Measurements from ENCODE around the gene EFCAB6. TPM values are rescaled to one million over a fixed set of nuclear protein-coding genes. Genes with fewer than 3 reads are reported as not detected.
"Not testable (repeated sequence)": the region's sequence is repeated elsewhere in the genome, so short reads cannot be mapped to it uniquely, and the experiment has no call there.

EFCAB6 gene
- total and polyA plus RNA-seq, 8 donors = 0.29 to 10.5 (median 3.5) TPM

DNA sequence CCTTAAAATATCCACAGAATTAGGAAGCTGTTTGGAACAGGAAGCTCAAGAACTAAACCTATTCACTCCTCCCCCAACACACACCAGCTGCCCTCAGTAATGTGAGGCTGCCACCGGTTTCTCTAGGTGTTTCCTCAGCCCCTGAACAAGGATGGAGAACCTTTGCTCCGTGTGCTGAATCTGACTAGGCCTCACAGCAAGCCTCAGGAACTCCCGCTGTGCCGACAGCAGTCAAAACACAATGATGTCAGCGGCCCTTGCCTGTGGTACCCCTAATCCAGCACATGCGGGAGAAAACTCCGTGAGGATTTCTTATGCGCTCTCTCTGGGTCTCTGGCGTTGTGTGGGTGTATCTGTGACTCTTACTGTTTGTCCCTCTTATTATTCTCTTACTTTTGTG, 153.3 kb downstream of the EFCAB6 start:
- no peaks in the 10 kb centered on the region for H3K4me1 ChIP-seq
- TF ChIP-seq, protein P1, sequence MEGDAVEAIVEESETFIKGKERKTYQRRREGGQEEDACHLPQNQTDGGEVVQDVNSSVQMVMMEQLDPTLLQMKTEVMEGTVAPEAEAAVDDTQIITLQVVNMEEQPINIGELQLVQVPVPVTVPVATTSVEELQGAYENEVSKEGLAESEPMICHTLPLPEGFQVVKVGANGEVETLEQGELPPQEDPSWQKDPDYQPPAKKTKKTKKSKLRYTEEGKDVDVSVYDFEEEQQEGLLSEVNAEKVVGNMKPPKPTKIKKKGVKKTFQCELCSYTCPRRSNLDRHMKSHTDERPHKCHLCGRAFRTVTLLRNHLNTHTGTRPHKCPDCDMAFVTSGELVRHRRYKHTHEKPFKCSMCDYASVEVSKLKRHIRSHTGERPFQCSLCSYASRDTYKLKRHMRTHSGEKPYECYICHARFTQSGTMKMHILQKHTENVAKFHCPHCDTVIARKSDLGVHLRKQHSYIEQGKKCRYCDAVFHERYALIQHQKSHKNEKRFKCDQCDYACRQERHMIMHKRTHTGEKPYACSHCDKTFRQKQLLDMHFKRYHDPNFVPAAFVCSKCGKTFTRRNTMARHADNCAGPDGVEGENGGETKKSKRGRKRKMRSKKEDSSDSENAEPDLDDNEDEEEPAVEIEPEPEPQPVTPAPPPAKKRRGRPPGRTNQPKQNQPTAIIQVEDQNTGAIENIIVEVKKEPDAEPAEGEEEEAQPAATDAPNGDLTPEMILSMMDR (IDR thresholded peaks at IDR 0.05) = no peak
- TF ChIP-seq POLR2AphosphoS5 (IDR thresholded peaks at IDR 0.05) (no peak), POLR2A (IDR thresholded peaks at IDR 0.05) (no peak), EP300 (IDR thresholded peaks at IDR 0.05) (no peak)
- no peak overlapping the region for H3K4me3 ChIP-seq
- whole genome bisulfite sequencing, 5 donors = 61 to 71% (median 68%) methylated on average over 9 of the region's 9 CpGs
- no peaks in the 10 kb centered on the region for H3K27me3 ChIP-seq
- no peaks in the 10 kb centered on the region for H3K36me3 ChIP-seq
- DNase-seq = no peak
- H3K27ac ChIP-seq = no peak overlapping the region
- intact Hi-C loops (cut with DNase I; ENCODE audit: low total_unique reads) = no loop called here
- H3K9me3 ChIP-seq = no peaks in the 10 kb centered on the region

DNA sequence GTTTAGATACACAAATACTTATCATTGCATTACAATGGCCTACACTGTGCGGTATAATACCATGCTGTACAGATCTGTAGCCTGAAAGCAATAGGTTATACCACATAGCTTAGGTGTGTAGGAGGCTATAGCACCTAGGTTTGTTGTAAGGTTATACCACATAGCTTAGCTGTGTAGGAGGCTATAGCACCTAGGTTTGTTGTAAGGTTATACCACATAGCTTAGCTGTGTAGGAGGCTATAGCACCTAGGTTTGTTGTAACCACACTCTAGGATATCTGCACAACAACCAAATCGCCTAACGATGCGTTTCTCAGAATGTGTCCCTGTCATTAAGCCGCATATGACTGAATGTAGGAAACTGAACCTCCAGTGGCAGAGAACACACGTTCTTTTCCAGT, 155.5 kb downstream of the EFCAB6 start:
- H3K36me3 ChIP-seq; H3K27me3 ChIP-seq; H3K4me3 ChIP-seq; intact Hi-C loops (cut with DNase I; ENCODE audit: low total_unique reads); H3K27ac ChIP-seq; H3K4me1 ChIP-seq; DNase-seq: not testable (repeated sequence)
- peaks cover 0 to 10% (median 6%) of the 10 kb centered on the region in 4 donors for H3K9me3 ChIP-seq
- WGBS, 5 donors = 74 to 92% (median 87%) methylated on average over 6 of the region's 6 CpGs

DNA sequence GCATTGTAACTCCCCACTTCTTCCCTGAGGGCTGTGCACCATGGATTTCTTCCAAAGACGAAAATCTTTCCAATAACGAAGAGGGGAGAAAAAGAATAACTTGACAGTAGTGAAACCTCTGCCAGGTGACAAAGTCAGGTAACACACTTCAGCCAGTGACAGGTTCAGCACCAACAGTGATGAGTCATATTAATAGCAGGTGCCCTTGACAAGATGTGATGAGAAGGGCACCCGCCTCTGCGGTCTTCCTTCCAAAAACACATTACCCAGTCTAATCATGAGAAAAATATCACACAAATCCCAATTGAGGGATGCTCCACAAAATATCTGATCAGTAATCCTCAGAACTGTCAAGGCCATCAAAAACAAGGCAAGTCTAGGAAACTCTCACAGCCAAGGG, 157.8 kb downstream of the EFCAB6 start:
- Histone ChIP-seq H3K27ac (no peak overlapping the region), H3K9me3 (peaks cover 0 to 10% (median 6%) of the 10 kb centered on the region in 4 donors), H3K36me3 (no peaks in the 10 kb centered on the region), H3K27me3 (no peaks in the 10 kb centered on the region), H3K4me1 (no peaks in the 10 kb centered on the region), H3K4me3 (no peak overlapping the region)
- TF ChIP-seq EP300 (IDR thresholded peaks at IDR 0.05) (no peak), POLR2AphosphoS5 (IDR thresholded peaks at IDR 0.05) (no peak), POLR2A (IDR thresholded peaks at IDR 0.05) (no peak)
- TF ChIP-seq, protein P1 (IDR thresholded peaks at IDR 0.05) = no peak
- 93 to 96% (median 94%) methylated on average over 4 of the region's 4 CpGs for WGBS, 5 donors
- intact Hi-C loops (cut with DNase I; ENCODE audit: low total_unique reads) = no loop called here
- DNase-seq = no peak

DNA sequence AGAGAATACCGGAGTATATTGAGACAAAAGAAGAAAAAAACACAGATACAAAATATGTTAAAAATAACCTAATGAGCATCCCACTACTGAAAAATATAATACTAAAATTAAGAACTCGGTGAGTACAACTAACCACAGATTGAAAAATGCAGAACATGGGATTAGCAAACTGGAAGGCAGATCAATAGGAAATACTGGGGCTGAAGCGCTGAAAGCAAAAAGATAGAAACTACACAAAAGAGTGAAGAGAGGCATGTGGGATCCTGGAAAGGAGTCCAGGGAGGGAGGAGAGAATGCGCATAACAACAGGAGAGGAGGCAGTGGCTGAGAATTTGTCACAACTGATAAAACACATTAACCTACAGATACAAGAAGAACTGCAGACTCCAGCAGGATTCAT, 159.3 kb downstream of the EFCAB6 start:
- WGBS, 5 donors = 87 to 99% (median 97%) methylated on average over 4 of the region's 4 CpGs
- H3K27ac ChIP-seq = no peak overlapping the region
- H3K36me3 ChIP-seq = no peaks in the 10 kb centered on the region
- peaks cover 0 to 10% (median 6%) of the 10 kb centered on the region in 4 donors for H3K9me3 ChIP-seq
- no peak for DNase-seq
- H3K4me3 ChIP-seq = no peak overlapping the region
- H3K4me1 ChIP-seq = no peaks in the 10 kb centered on the region
- TF ChIP-seq EP300 (IDR thresholded peaks at IDR 0.05) (no peak), POLR2A (IDR thresholded peaks at IDR 0.05) (no peak)
- TF ChIP-seq, protein P1 (IDR thresholded peaks at IDR 0.05) = no peak
- no peaks in the 10 kb centered on the region for H3K27me3 ChIP-seq
- intact Hi-C loops (cut with DNase I; ENCODE audit: low total_unique reads) = no loop called here

DNA sequence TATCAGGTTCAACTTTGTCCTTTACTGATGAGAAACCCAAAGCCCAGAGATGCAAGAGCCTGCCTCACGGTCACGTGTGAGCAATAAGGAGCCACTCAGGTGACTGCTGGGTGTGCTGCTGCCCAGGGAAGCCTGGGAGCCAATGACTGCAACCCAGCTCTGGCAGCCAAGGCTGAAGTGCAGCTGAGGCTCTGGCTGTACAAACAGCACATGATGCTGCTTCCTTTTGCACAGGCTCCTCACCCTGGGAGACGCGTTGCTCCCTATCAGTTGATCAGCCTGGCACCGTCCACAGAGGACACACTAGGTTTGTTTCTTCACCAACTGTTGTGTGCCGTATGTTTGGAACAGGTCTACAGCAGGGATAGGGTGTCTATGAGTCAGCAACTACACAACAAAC, 168.7 kb downstream of the EFCAB6 start:
- peaks cover 3 to 26% (median 9%) of the 10 kb centered on the region in 4 donors for H3K9me3 ChIP-seq
- WGBS, 5 donors = 56 to 72% (median 66%) methylated on average over 6 of the region's 6 CpGs
- H3K36me3 ChIP-seq = no peaks in the 10 kb centered on the region
- no peak overlapping the region for H3K4me3 ChIP-seq
- DNase-seq = no peak
- TF ChIP-seq POLR2AphosphoS5 (IDR thresholded peaks at IDR 0.05) = no peak
- no peak for TF ChIP-seq POLR2A (IDR thresholded peaks at IDR 0.05)
- TF ChIP-seq EP300 (IDR thresholded peaks at IDR 0.05) = no peak
- TF ChIP-seq, protein P1 (IDR thresholded peaks at IDR 0.05) = no peak
- intact Hi-C loops (cut with DNase I; ENCODE audit: low total_unique reads) = no loop called here
- no peaks in the 10 kb centered on the region for H3K4me1 ChIP-seq
- H3K27ac ChIP-seq = no peak overlapping the region
- H3K27me3 ChIP-seq = no peaks in the 10 kb centered on the region
